SU-DHL-6 (cell line): ENCODE measurements around the gene CCR1.

Experiments
- H2AFZ ChIP-seq: fragments of 200-600 bp; sonication (generic); 2 replicates; pipeline ENCODE4 v1.6.1; 2014; ENCODE audit warnings: low read depth, mild to moderate bottlenecking, moderate library complexity, mixed read lengths, antibody characterized with exemption, low read length; ENCODE audit not compliant: severe bottlenecking
- H3F3A ChIP-seq: fragments of 200-600 bp; shearing (Covaris generic); 2 replicates; pipeline ENCODE4 v1.6.0; 2016; ENCODE audit warnings: antibody characterized with exemption, mild to moderate bottlenecking; ENCODE audit not compliant: insufficient read depth
- H3K27ac ChIP-seq: fragments of 200-600 bp; sonication (generic); 2 replicates; pipeline ENCODE4 v1.5.1; 2016; ENCODE audit warnings: low read depth, mild to moderate bottlenecking, low read length, moderate library complexity, mixed read lengths
- H3K27me3 ChIP-seq: fragments of 200-600 bp; sonication (generic), shearing (Covaris generic); 2 replicates; pipeline ENCODE4 v1.6.0; 2014; ENCODE audit warnings: mild to moderate bottlenecking, low read length
- H3K36me3 ChIP-seq: fragments of 200-600 bp; sonication (generic); 2 replicates; pipeline ENCODE4 v1.6.1; 2014; ENCODE audit warnings: mild to moderate bottlenecking, low read length, mixed read lengths
- H3K4me2 ChIP-seq: fragments of 300-600, 200-600 bp; shearing (Covaris generic), sonication (generic); 2 replicates; pipeline ENCODE4 v1.6.0; 2014; ENCODE audit warnings: low read length, low read depth, mild to moderate bottlenecking; ENCODE audit not compliant: poor library complexity, severe bottlenecking
- H3K4me3 ChIP-seq: fragments of 200-600 bp; sonication (generic); 2 replicates; pipeline ENCODE4 v1.5.1; 2014; ENCODE audit warnings: antibody characterized with exemption, low read length, mild to moderate bottlenecking, mixed read lengths; ENCODE audit not compliant: insufficient read depth, poor library complexity, severe bottlenecking
- H3K79me2 ChIP-seq: fragments of 200-600 bp; sonication (generic); 2 replicates; pipeline ENCODE4 v1.6.1; 2014; ENCODE audit warnings: mild to moderate bottlenecking, low read length, moderate library complexity; ENCODE audit not compliant: insufficient read depth
- H3K9ac ChIP-seq: fragments of 200-600 bp; sonication (generic); 2 replicates; pipeline ENCODE4 v1.7.0; 2014; ENCODE audit warnings: mild to moderate bottlenecking, low read length
- H3K9me2 ChIP-seq: fragments of 200-600 bp; sonication (generic); replicated peaks from 2 replicates; pipeline ENCODE4 v1.6.1; 2014; ENCODE audit warnings: low read length; ENCODE audit not compliant: insufficient read depth
- H3K9me3 ChIP-seq: fragments of 200-600 bp; sonication (generic); 2 replicates; pipeline ENCODE4 v1.6.1; 2014; ENCODE audit warnings: low read length, mixed read lengths; ENCODE audit not compliant: insufficient read depth
- H4K20me1 ChIP-seq: fragments of 200-600 bp; sonication (generic); 2 replicates; pipeline ENCODE4 v1.6.1; 2014; ENCODE audit warnings: low read depth, mild to moderate bottlenecking, antibody characterized with exemption, low read length, moderate library complexity, mixed read lengths
- EZH2phosphoT487 ChIP-seq: fragments of 200-600 bp; sonication (generic), shearing (Covaris generic); conservative IDR thresholded peaks from 2 replicates; pipeline ENCODE4 v1.6.1; 2018; ENCODE audit warnings: mild to moderate bottlenecking, antibody characterized with exemption, low read length, moderate library complexity, mixed read lengths
- TF ChIP-seq, protein P1 (sequence below): fragments of 200-600 bp; sonication (generic); IDR thresholded peaks from one replicate; pipeline ENCODE4 v1.5.1; 2017; ENCODE audit warnings: antibody characterized with exemption, mild to moderate bottlenecking, low read length, moderate library complexity; ENCODE audit not compliant: insufficient read depth, poor library complexity, severe bottlenecking

Gene CCR1

DNA sequence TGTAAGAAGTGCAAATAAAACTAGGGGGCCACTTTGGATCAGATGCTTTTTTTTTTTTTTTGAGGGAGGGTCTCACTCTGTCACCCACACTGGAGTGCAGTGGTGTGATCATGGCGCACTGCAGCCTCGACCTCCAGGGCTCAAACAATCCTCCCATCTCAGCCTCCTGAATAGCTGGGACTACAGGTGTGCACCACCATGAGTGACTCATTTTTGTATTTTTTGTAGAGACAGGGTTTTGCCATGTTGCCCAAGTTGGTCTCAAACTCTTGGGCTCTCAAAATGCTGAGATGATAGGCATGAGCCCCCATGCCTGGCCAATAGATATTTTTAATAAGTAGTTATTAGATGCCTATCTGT, 20.8 kb downstream of the CCR1 start:
- Histone ChIP-seq H2AFZ (no peak overlapping the region), H3K4me3 (no peak overlapping the region), H3K9me2 (no peaks in the 10 kb centered on the region), H4K20me1 (no peaks in the 10 kb centered on the region), H3K9me3 (no peaks in the 10 kb centered on the region), H3K79me2 (no peaks in the 10 kb centered on the region), H3K4me2 (no peak overlapping the region), H3K27me3 (no peaks in the 10 kb centered on the region; the same call in 1 of the 2 replicates), H3K9ac (no peak overlapping the region), H3K27ac (no peak overlapping the region), H3K36me3 (no peaks in the 10 kb centered on the region), H3F3A (no peaks in the 10 kb centered on the region)
- TF ChIP-seq, protein P1, sequence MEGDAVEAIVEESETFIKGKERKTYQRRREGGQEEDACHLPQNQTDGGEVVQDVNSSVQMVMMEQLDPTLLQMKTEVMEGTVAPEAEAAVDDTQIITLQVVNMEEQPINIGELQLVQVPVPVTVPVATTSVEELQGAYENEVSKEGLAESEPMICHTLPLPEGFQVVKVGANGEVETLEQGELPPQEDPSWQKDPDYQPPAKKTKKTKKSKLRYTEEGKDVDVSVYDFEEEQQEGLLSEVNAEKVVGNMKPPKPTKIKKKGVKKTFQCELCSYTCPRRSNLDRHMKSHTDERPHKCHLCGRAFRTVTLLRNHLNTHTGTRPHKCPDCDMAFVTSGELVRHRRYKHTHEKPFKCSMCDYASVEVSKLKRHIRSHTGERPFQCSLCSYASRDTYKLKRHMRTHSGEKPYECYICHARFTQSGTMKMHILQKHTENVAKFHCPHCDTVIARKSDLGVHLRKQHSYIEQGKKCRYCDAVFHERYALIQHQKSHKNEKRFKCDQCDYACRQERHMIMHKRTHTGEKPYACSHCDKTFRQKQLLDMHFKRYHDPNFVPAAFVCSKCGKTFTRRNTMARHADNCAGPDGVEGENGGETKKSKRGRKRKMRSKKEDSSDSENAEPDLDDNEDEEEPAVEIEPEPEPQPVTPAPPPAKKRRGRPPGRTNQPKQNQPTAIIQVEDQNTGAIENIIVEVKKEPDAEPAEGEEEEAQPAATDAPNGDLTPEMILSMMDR: no peak
- no peak for TF ChIP-seq EZH2phosphoT487

DNA sequence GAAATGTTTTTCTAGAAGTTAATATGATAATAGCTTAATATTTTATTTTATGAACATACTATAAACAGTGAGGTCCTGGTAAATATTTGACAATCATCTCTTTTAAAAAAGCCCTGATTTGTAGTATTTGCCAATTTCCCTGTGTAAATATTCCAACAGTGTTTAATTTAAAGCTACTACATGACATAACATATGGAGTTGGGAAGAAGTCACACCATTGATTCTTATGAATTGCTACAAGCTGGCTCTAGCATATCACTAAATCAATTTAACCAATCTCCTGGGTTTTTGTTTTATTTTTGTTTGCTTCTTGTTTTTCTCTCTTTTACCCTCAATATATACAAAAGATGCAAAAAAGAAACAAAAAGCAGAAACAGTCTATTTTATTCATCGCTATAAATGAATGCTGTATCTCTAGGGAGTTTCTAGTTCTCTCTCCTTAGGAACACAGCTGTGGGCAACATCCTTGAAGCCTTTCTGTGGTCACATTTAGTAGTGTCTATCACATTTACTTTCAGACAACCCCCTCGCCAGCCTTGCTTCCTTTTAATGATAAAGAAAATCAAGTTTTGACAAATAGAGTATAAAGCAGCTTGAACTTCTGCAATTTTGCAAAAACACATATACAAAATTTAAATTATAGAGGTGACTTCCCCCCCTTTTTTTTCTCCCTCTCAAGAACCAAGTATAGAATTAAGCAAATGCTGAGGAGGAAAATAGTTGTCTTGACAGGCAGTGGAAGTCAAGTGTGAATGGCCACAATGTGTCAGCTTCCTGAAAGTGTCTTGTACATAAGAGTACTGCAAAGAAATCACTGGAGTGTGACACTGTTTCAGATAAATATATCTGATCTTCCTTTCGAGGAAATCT, 21.4 kb downstream of the CCR1 start:
- no peak overlapping the region for H3K9ac ChIP-seq
- H3K79me2 ChIP-seq: no peaks in the 10 kb centered on the region
- H2AFZ ChIP-seq: no peak overlapping the region
- no peaks in the 10 kb centered on the region; the same call in 1 of the 2 replicates for H3K27me3 ChIP-seq
- H3K9me2 ChIP-seq: no peaks in the 10 kb centered on the region
- no peak overlapping the region for H3K4me2 ChIP-seq
- no peaks in the 10 kb centered on the region for H3K36me3 ChIP-seq
- H3K9me3 ChIP-seq: no peaks in the 10 kb centered on the region
- no peak overlapping the region for H3K27ac ChIP-seq
- no peak for TF ChIP-seq EZH2phosphoT487
- TF ChIP-seq, protein P1: no peak
- H3F3A ChIP-seq: no peaks in the 10 kb centered on the region
- no peak overlapping the region for H3K4me3 ChIP-seq
- no peaks in the 10 kb centered on the region for H4K20me1 ChIP-seq

DNA sequence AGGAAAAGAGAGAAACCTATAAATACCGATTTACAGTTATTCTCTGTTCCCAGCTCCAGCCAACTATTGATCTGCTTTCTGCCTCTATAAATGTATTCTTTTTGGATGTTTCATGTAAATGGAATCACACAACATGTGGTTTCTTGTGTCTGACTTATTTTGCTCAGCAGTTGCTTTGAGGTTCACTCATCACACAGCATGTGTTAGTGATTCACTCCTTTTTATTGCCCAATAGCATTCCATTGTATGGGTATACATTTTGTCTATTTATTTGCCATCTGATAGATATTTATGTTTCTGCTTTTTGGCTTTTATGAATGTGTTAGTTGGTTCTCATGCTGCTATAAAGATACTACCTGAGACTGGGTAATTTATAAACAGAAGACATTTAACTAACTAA, 23.6 kb downstream of the CCR1 start:
- no peaks in the 10 kb centered on the region for H3K9me2 ChIP-seq
- H3F3A ChIP-seq: no peaks in the 10 kb centered on the region
- H3K27me3 ChIP-seq: no peaks in the 10 kb centered on the region
- H3K9me3 ChIP-seq: no peaks in the 10 kb centered on the region
- H3K4me3 ChIP-seq: no peak overlapping the region
- no peak overlapping the region for H3K9ac ChIP-seq
- H3K79me2 ChIP-seq: no peaks in the 10 kb centered on the region
- no peak overlapping the region for H3K4me2 ChIP-seq
- no peaks in the 10 kb centered on the region for H4K20me1 ChIP-seq
- no peak overlapping the region for H2AFZ ChIP-seq
- H3K27ac ChIP-seq: no peak overlapping the region
- TF ChIP-seq EZH2phosphoT487: no peak
- TF ChIP-seq, protein P1: no peak
- no peaks in the 10 kb centered on the region for H3K36me3 ChIP-seq
